ENCODE measurements around the gene BOLA3. TPM values are rescaled to one million over a fixed set of nuclear protein-coding genes. Genes with fewer than 3 reads are reported as not detected.

The BOLA3 gene
- total and polyA plus RNA-seq, 4 donors: 9.5 to 35.2 (median 27.1) TPM

DNA sequence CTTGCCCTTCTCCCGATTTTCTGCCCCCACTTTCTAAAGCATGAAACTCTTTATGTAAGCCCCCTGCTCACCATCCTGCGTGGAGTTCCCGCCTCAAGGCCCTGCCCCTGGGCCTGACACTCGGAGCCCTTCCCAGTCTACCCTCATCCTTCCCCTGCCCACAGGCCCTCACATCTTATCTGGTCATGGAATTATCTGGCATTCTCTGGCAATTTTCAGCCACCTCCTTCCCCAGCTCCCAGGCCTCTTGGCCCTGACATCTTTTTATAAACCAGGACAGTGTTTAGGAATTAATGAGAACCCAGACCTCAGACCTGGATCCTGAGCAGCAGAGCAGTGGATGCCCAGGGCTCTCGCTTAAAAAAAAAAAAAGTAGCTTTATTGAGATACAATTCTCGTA lies 61.7 kb downstream of the BOLA3 start:
- WGBS: 97% methylated on average over 6 of the region's 6 CpGs
- TF ChIP-seq ATF3 (IDR thresholded peaks at IDR 0.05): no peak
- TF ChIP-seq HNF4A (conservative IDR thresholded peaks at IDR 0.05): no peak
- no peak for TF ChIP-seq EGR1 (IDR thresholded peaks at IDR 0.05; ENCODE audit: low read depth in 2 of 2)
- no peak for TF ChIP-seq CTCF (IDR thresholded peaks at IDR 0.05; ENCODE audit: low read depth, low read length, missing input control)
- TF ChIP-seq NR2F2 (IDR thresholded peaks at IDR 0.05): no peak
- TF ChIP-seq JUND (IDR thresholded peaks at IDR 0.05): no peak
- no peak for TF ChIP-seq FOXA1 (IDR thresholded peaks at IDR 0.05)
- Histone ChIP-seq H3K27ac (ENCODE audit: low read depth in 1 of 2, low read length in 2 of 2) (no peak overlapping the region), H3K9me3 (ENCODE audit: control insufficient read depth in 4 of 4, low read length in 3 of 4) (no peaks in the 10 kb centered on the region), H3K36me3 (ENCODE audit: control insufficient read depth in 4 of 4, insufficient read depth in 3 of 4, low read depth in 1 of 4, low read length in 3 of 4) (peaks cover 7 to 50% (median 18%) of the 10 kb centered on the region in 4 donors), H3K9ac (ENCODE audit: low read depth in 1 of 2, low read length in 2 of 2) (no peak overlapping the region), H3K4me3 (ENCODE audit: low read depth in 1 of 3, low read length in 3 of 3) (no peak overlapping the region), H3K4me1 (ENCODE audit: control insufficient read depth in 4 of 4, insufficient read depth in 4 of 4, low read length in 3 of 4) (no peaks in the 10 kb centered on the region), H3K27me3 (ENCODE audit: control insufficient read depth in 4 of 4, insufficient read depth in 4 of 4, low read length in 3 of 4) (no peaks in the 10 kb centered on the region)
- DNase-seq (ENCODE audit: low spot score): no peak

Other genes with a start within 250 kb of the BOLA3 start
- 10 to 100 TPM; 19.6 to 24.4 TPM for gene DGUOK, start 221.0 kb downstream of the BOLA3 start, total RNA-seq
- 10 to 100 TPM; 32.2 to 49.7 TPM for gene DGUOK, start 221.0 kb downstream of the BOLA3 start, polyA plus RNA-seq
- 10 to 100 TPM in 1 of 2 donors, 1 to 10 TPM in 1; 5.0 to 16.2 TPM for gene TET3, start 163.0 kb downstream of the BOLA3 start, total RNA-seq
- gene TET3, start 163.0 kb downstream of the BOLA3 start, polyA plus RNA-seq: 1 to 10 TPM in 1 of 2 donors, under 1 TPM in 1; 0.89 to 1.5 TPM
- gene MOB1A, start 31.0 kb upstream of the BOLA3 start, total RNA-seq: 10 to 100 TPM; 30.1 to 44.7 TPM
- gene MOB1A, start 31.0 kb upstream of the BOLA3 start, polyA plus RNA-seq: 10 to 100 TPM; 15.5 to 15.8 TPM
- gene MTHFD2, start 50.7 kb upstream of the BOLA3 start, total RNA-seq: 10 to 100 TPM in 1 of 2 donors, 1 to 10 TPM in 1; 2.8 to 27.5 TPM
- gene MTHFD2, start 50.7 kb upstream of the BOLA3 start, polyA plus RNA-seq: 1 to 10 TPM; 1.6 to 2.8 TPM
- under 1 TPM; 0.42 to 0.50 TPM for gene SLC4A5, start 195.5 kb upstream of the BOLA3 start, total RNA-seq
- gene SLC4A5, start 195.5 kb upstream of the BOLA3 start, polyA plus RNA-seq: under 1 TPM; 0.12 to 0.15 TPM
- gene DCTN1, start 232.4 kb upstream of the BOLA3 start, total RNA-seq: 10 to 100 TPM; 34.8 to 40.9 TPM
- gene DCTN1, start 232.4 kb upstream of the BOLA3 start, polyA plus RNA-seq: 10 to 100 TPM; 29.7 to 32.1 TPM

All from liver (tissue), 9 donors.